AG09319 (cell line): Measurements from ENCODE around the gene FITM1.

ENCODE experiments used
- DNase-seq: peaks from one replicate; pipeline ENCODE4 v3.0.0-alpha.2; 2010; ENCODE audit warnings: low read depth; ENCODE audit errors: extremely low read depth
- TF ChIP-seq, protein P1 (sequence below): IDR thresholded peaks from 2 replicates; pipeline ENCODE4 v1.5.1; 2011; ENCODE audit warnings: low read depth, mild to moderate bottlenecking, inconsistent platforms, low read length, moderate library complexity

The FITM1 gene

DNA sequence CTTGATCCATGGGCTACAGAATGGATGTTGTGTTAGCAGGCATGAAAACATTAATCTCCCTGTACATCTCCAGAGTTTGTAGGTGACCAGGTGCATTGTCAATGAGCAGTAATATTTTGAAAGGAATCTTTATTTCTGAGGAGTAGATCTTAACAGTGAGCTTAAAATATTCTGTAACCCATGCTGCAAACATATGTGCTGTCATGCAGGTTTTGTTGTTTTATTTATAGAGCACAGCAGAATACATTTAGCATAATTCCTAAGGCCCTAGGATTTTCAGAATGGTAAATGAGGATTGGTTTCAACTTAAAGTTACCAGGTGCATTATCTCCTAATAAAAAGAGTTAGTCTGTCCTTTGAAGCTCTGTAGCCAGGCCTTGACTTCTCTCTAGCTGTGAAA, 3.5 kb upstream of the FITM1 start:
- DNase-seq, result no peak
- TF ChIP-seq, protein P1, sequence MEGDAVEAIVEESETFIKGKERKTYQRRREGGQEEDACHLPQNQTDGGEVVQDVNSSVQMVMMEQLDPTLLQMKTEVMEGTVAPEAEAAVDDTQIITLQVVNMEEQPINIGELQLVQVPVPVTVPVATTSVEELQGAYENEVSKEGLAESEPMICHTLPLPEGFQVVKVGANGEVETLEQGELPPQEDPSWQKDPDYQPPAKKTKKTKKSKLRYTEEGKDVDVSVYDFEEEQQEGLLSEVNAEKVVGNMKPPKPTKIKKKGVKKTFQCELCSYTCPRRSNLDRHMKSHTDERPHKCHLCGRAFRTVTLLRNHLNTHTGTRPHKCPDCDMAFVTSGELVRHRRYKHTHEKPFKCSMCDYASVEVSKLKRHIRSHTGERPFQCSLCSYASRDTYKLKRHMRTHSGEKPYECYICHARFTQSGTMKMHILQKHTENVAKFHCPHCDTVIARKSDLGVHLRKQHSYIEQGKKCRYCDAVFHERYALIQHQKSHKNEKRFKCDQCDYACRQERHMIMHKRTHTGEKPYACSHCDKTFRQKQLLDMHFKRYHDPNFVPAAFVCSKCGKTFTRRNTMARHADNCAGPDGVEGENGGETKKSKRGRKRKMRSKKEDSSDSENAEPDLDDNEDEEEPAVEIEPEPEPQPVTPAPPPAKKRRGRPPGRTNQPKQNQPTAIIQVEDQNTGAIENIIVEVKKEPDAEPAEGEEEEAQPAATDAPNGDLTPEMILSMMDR, result no peak

DNA sequence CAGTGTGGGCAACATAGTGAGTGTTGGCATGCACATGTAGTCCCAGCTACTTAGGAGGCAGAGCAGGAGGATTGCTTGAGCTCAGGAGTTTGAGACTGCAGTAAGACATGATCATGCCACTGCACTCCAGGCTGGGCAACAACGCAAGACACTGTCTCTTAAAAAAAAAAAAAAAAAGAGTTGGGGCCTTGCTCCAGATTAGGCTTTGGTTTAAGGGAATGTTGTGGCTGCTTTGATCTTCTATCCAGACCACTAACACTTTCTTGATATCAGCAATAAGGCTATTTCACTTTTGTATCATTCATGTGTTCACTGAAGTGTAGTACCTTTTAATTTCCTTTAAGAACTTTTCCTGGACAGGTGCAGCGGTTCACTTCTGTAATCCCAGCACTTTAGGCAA, 2.8 kb upstream of the FITM1 start:
- TF ChIP-seq, protein P1, result no peak
- no peak for DNase-seq

DNA sequence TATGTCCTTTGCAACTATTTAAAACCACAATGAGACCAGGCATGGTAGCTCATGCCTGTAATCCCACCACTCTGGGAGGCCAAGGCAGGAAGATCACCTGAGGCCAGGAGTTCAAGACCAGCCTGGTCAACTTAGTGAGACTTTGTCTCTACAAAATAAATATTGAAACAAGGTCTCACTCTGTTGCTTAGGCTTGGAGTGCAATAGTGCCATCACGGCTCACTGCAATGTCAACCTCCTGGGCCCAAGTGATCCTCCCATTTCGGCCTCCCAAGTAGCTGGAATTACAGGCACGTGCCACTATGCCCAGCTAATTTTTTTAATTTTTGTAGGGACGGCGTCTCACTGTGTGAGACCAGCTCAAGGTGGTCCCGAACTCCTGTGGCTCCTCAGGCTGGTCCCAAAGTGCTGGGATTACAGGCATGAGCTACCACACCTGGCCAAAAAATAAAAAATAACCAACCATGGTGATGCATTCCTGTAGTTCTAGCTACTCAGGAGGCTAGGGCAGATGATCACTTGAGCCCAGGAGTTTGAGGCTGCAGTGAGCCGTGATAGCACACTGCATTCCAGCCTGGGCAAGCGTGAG, 955 bp upstream of the FITM1 start:
- TF ChIP-seq, protein P1, result no peak
- no peak for DNase-seq

DNA sequence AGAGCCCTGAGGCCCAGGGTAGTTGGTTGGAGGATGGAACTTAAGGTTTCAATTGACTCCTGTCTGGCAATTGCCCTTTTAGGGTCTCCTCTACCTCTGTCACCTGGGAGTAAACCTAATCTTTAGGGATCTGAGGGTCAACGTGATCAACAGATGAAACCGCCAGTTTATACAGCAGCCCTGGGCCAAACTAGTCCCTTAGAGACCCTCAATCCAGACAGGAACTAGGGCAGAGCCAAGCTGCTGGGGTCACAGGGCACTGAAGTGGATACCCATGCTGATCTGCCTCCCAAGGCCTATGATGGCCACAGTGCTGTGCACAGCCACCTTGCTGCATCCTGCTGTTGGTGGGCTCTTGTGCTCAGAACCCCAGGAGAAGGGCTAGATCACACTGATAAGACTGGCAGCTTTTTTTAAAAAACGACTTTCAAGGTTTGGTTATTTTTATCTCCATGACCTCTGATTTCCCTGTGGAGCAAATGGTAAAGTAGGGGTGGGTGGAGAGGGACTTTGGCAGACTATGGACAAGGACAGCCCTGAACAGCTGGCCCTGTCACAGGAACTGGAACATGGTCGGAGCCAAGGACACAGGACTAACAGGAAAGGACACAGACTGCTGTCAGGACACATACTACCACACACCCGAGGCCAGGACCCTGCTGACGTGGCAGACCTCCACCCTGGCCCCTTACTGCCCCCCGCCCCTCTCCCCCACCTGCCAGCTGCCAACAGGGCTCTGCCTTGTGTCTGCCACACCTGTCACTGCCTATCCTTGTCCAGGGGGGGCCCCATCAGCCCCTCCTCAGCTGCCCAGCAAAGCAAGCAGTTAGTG, 474 bp downstream of the FITM1 start:
- no peak for DNase-seq
- TF ChIP-seq, protein P1, result no peak

DNA sequence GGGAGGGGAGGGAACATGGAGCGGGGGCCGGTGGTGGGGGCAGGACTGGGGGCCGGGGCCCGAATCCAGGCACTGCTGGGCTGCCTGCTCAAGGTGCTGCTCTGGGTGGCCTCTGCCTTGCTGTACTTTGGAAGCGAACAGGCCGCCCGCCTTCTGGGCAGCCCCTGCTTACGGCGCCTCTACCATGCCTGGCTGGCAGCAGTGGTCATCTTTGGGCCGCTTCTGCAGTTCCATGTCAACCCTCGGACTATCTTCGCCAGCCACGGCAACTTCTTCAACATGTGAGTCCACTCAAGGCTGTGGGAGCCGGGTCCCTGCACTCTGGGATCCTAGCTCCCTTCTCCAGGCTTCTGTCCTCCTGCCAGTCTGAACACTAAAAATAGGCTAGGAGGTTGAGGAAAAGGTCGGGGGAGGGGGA, 1.1 kb downstream of the FITM1 start:
- TF ChIP-seq, protein P1, result no peak

DNA sequence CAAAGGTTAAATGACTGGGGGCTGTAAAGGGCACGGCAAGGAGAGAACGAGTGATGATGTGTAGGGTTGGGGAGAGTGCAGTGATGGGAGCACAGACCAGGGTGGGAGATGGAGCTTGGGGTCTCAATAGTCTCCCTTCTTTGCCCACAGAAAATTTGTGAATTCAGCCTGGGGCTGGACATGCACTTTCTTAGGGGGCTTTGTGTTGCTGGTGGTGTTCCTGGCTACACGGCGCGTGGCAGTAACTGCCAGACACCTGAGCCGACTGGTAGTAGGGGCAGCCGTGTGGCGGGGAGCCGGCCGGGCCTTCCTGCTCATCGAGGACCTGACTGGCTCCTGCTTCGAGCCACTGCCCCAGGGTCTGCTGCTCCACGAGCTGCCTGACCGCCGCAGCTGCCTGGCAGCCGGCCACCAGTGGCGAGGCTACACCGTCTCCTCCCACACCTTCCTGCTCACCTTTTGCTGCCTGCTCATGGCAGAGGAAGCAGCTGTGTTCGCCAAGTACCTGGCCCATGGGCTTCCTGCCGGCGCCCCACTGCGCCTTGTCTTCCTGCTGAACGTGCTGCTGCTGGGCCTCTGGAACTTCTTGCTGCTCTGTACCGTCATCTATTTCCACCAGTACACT, 1.7 kb downstream of the FITM1 start:
- TF ChIP-seq, protein P1, result no peak
- DNase-seq, result no peak

More for the DNA sequence above, 1.1 kb downstream of the FITM1 start:
- DNase-seq, result no peak

DNA sequence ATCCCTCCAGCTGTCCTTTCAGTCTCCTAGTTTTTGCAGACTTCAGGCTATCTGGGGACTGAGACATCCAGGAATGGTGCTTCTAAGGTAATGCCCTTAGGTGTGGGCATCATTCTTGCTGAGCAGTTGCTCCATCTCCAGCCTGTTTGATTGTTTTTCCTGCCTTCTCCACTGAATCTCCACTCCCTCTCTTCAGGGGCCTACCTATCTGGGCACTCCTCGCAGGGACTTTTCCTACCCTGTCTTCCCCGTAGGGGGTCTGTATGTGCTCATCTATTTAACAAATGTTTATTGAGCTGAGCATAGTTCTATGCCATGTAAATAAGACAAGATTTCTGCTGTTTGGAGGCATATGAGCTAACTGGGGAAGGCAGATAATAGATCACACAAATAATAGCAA, 2.5 kb downstream of the FITM1 start:
- TF ChIP-seq, protein P1, result no peak
- DNase-seq, result no peak
